Cardiac fibroblast (primary cell): ENCODE data around the gene BORCS5.

Source experiments
- DNase-seq, 2 donors: peaks; one replicate each; pipeline versions ENCODE4 v3.0.0 to v3.0.0-alpha.2; 2010; ENCODE audit warnings: low read depth in 2 of 2
- H3K4me3 ChIP-seq, 2 donors: replicated peaks in 1 of 2; 1 replicate in 1 of 2; 2 replicates in 1 of 2; pipeline ENCODE4 v1.5.1; 2011; ENCODE audit warnings: low read depth in 2 of 2, low read length in 2 of 2, mild to moderate bottlenecking in 2 of 2, moderate library complexity in 1 of 2
- CTCF ChIP-seq: IDR thresholded peaks from one replicate; pipeline ENCODE4 v1.5.1; 2011; ENCODE audit warnings: low read depth, mild to moderate bottlenecking, low read length, inconsistent platforms

BORCS5 gene

GRCh38 chr12:12428961-12429657 lies 72.2 kb downstream of the BORCS5 start:
- H3K4me3 ChIP-seq: no peak overlapping the region
- TF ChIP-seq CTCF: no peak
- no peak for DNase-seq

- no peak for TF ChIP-seq CTCF
- DNase-seq: peak; percentile 72 to 83
- H3K4me3 ChIP-seq: no peak overlapping the region
Observed at GRCh38 chr12:12432364-12432763, 75.5 kb downstream of the BORCS5 start.

- DNase-seq: no peak
- TF ChIP-seq CTCF: no peak
- H3K4me3 ChIP-seq: no peak overlapping the region
Observed at GRCh38 chr12:12433203-12433731, 76.4 kb downstream of the BORCS5 start.

GRCh38 chr12:12436831-12437345 lies 80.0 kb downstream of the BORCS5 start:
- TF ChIP-seq CTCF: no peak
- DNase-seq: peak in 1 of 2 donors; percentile 78

GRCh38 chr12:12439636-12440035 lies 82.8 kb downstream of the BORCS5 start:
- no peak overlapping the region for H3K4me3 ChIP-seq
- DNase-seq: peak; percentile 85 to 96
- TF ChIP-seq CTCF: no peak

More at GRCh38 chr12:12436831-12437345, 80.0 kb downstream of the BORCS5 start:
- no peak overlapping the region for H3K4me3 ChIP-seq

- no peak overlapping the region for H3K4me3 ChIP-seq
- TF ChIP-seq CTCF: no peak
- DNase-seq: no peak
Observed at GRCh38 chr12:12440784-12441428, 84.0 kb downstream of the BORCS5 start.
